Measurements from ENCODE around the gene FLNB. TPM values are rescaled to one million over a fixed set of nuclear protein-coding genes. Genes with fewer than 3 reads are reported as not detected.

The FLNB gene
- total RNA-seq, 1 experiment from 2014 or later, result 41.2 TPM

- Histone ChIP-seq H3K4me1 (ENCODE audit: insufficient read depth, low read length, poor library complexity, severe bottlenecking) (peaks cover 12% of the 10 kb centered on the region), H3K27me3 (replicated peaks; ENCODE audit: insufficient read depth, low read depth, low read length, poor library complexity) (no peaks in the 10 kb centered on the region), H3K4me3 (ENCODE audit: low read depth, low read length, poor library complexity, severe bottlenecking) (no peak overlapping the region), H3K9me3 (ENCODE audit: low read depth, low read length, poor library complexity, severe bottlenecking) (no peaks in the 10 kb centered on the region), H3K27ac (ENCODE audit: low read depth, low read length, poor library complexity, severe bottlenecking) (no peak overlapping the region), H3K36me3 (ENCODE audit: insufficient read depth, low read length, poor library complexity, severe bottlenecking) (no peaks in the 10 kb centered on the region)
- ChIA-PET POLR2A (ENCODE audit: low non-redundant PET) (no interaction called here), CTCF (no interaction called here)
- DNase-seq (ENCODE audit: low spot score), result no peak
- TF ChIP-seq, protein P1, sequence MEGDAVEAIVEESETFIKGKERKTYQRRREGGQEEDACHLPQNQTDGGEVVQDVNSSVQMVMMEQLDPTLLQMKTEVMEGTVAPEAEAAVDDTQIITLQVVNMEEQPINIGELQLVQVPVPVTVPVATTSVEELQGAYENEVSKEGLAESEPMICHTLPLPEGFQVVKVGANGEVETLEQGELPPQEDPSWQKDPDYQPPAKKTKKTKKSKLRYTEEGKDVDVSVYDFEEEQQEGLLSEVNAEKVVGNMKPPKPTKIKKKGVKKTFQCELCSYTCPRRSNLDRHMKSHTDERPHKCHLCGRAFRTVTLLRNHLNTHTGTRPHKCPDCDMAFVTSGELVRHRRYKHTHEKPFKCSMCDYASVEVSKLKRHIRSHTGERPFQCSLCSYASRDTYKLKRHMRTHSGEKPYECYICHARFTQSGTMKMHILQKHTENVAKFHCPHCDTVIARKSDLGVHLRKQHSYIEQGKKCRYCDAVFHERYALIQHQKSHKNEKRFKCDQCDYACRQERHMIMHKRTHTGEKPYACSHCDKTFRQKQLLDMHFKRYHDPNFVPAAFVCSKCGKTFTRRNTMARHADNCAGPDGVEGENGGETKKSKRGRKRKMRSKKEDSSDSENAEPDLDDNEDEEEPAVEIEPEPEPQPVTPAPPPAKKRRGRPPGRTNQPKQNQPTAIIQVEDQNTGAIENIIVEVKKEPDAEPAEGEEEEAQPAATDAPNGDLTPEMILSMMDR (conservative IDR thresholded peaks at IDR 0.05; ENCODE audit: low read depth, low read length), result no peak
- no peak for TF ChIP-seq EZH2 (IDR thresholded peaks at IDR 0.05; ENCODE audit: borderline replicate concordance, low read depth, low read length, poor library complexity, severe bottlenecking)
- intact Hi-C loops (cut with micrococcal nuclease; ENCODE audit: unreplicated experiment), result no loop called here
- no TSS peak for BruUV-seq (replicated peaks)
These were observed 150.4 kb downstream of the FLNB start for GRCh38 chr3:58158442-58159153.

DNA sequence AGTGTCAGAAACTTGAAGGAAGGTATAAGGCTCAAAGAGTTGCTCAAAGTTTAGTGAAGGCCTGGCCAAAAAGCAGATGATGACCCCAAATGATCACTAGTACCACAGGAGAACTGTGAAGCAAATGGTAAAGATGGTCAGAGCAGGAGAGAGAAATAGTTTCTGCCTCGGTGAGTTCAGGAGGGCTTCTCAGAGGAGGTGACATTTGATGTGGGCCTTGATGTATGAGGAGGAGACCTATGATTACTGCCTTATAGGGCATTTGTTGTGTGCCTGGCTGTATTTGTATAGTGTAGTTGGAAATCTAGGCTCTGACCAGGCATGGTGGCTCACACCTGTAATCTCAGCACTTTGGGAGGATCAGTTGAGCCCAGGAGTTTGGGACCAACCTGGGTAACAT lies 152.2 kb downstream of the FLNB start:
- Histone ChIP-seq H3K4me1 (ENCODE audit: insufficient read depth, low read length, poor library complexity, severe bottlenecking) (peaks cover 12% of the 10 kb centered on the region), H3K27me3 (replicated peaks; ENCODE audit: insufficient read depth, low read depth, low read length, poor library complexity) (no peaks in the 10 kb centered on the region), H3K27ac (ENCODE audit: low read depth, low read length, poor library complexity, severe bottlenecking) (no peak overlapping the region), H3K9me3 (ENCODE audit: low read depth, low read length, poor library complexity, severe bottlenecking) (no peaks in the 10 kb centered on the region), H3K4me3 (ENCODE audit: low read depth, low read length, poor library complexity, severe bottlenecking) (no peak overlapping the region), H3K36me3 (ENCODE audit: insufficient read depth, low read length, poor library complexity, severe bottlenecking) (no peaks in the 10 kb centered on the region)
- no TSS peak for BruUV-seq (replicated peaks)
- intact Hi-C loops (cut with micrococcal nuclease; ENCODE audit: unreplicated experiment), result no loop called here
- ChIA-PET CTCF (no interaction called here), POLR2A (ENCODE audit: low non-redundant PET) (no interaction called here)
- TF ChIP-seq, protein P1 (conservative IDR thresholded peaks at IDR 0.05; ENCODE audit: low read depth, low read length), result no peak
- no peak for TF ChIP-seq EZH2 (IDR thresholded peaks at IDR 0.05; ENCODE audit: borderline replicate concordance, low read depth, low read length, poor library complexity, severe bottlenecking)
- no peak for DNase-seq (ENCODE audit: low spot score)

- no TSS peak for BruUV-seq (replicated peaks)
- H3K4me3 ChIP-seq (ENCODE audit: low read depth, low read length, poor library complexity, severe bottlenecking), result no peak overlapping the region
- H3K27me3 ChIP-seq (replicated peaks; ENCODE audit: insufficient read depth, low read depth, low read length, poor library complexity), result no peaks in the 10 kb centered on the region
- H3K36me3 ChIP-seq (ENCODE audit: insufficient read depth, low read length, poor library complexity, severe bottlenecking), result no peaks in the 10 kb centered on the region
- ChIA-PET POLR2A (ENCODE audit: low non-redundant PET) (no interaction called here), CTCF (no interaction called here)
- no peaks in the 10 kb centered on the region for H3K9me3 ChIP-seq (ENCODE audit: low read depth, low read length, poor library complexity, severe bottlenecking)
- TF ChIP-seq, protein P1 (conservative IDR thresholded peaks at IDR 0.05; ENCODE audit: low read depth, low read length), result no peak
- no peak for TF ChIP-seq EZH2 (IDR thresholded peaks at IDR 0.05; ENCODE audit: borderline replicate concordance, low read depth, low read length, poor library complexity, severe bottlenecking)
- intact Hi-C loops (cut with micrococcal nuclease; ENCODE audit: unreplicated experiment), result no loop called here
- H3K27ac ChIP-seq (ENCODE audit: low read depth, low read length, poor library complexity, severe bottlenecking), result no peak overlapping the region
- peak; percentile 40 for DNase-seq (ENCODE audit: low spot score)
- peaks cover 12% of the 10 kb centered on the region for H3K4me1 ChIP-seq (ENCODE audit: insufficient read depth, low read length, poor library complexity, severe bottlenecking)
These were observed 153.5 kb downstream of the FLNB start for GRCh38 chr3:58161435-58162398.

All from A673 (cell line).